ENCODE data around the gene MISP. TPM values are rescaled to one million over a fixed set of nuclear protein-coding genes. Genes with fewer than 3 reads are reported as not detected.

MISP gene
- total and polyA plus RNA-seq, 9 of the 15 experiments (the other 6 are each of a cell fraction or from before 2014, with no cell fraction given), result 0.04 to 0.29 (median 0.05) TPM; not detected in 5

DNA sequence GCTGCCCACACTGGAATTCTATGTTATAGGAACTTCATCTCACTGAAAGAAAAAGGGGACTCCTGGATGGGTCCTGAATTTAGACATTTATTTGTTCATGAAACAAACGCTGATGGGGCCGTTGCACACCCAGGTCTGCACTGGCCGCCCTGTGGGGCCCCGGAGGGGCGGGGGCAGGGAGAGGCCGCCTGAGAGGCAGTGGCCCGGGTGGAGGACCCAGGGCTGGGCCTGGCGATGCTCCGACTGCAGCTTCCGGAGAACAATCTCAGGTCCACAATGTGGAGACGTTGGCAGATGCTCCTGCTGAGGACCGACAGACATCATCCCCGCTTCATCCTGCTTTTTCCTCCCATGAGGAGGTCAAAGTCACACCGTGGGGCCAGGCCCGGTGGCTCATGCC is 30.0 kb downstream of the MISP start (continued):
- TF ChIP-seq RBM22 (IDR thresholded peaks at IDR 0.05; ENCODE audit: low read depth, low read length, poor library complexity, severe bottlenecking) (no peak), ZNF408 (CRISPR knock-in tag; IDR thresholded peaks at IDR 0.05; ENCODE audit: low read depth) (no peak), TRIM24 (IDR thresholded peaks at IDR 0.05) (no peak), ZNF551 (CRISPR knock-in tag; IDR thresholded peaks at IDR 0.05) (no peak), ZNF232 (CRISPR knock-in tag; IDR thresholded peaks at IDR 0.05) (no peak)

- no peak for ATAC-seq
- no peak overlapping the region for H3K4me3 ChIP-seq
- CTCF ChIA-PET (ENCODE audit: low intra/inter-chr PET ratio), result no interaction called here
- no peak overlapping the region for H3K27ac ChIP-seq (ENCODE audit: extremely low read depth, low read depth, low read length)
- in situ Hi-C loops (cut with MboI), result no loop called here
- FAIRE-seq, result no peak
- no peaks in the 10 kb centered on the region for H3K27me3 ChIP-seq (ENCODE audit: control insufficient read depth in 2 of 2, insufficient read depth in 2 of 2, low read length in 2 of 2)
- no peaks in the 10 kb centered on the region for H4K20me1 ChIP-seq (replicated peaks; ENCODE audit: control insufficient read depth, insufficient read depth, low read length)
- no peak overlapping the region for H3K4me2 ChIP-seq (ENCODE audit: insufficient read depth, low read length)
- H3K36me3 ChIP-seq (ENCODE audit: control insufficient read depth, insufficient read depth, low read length), result no peaks in the 10 kb centered on the region
- H3K9ac ChIP-seq (ENCODE audit: insufficient read depth in 1 of 2, low read depth in 2 of 2, low read length in 2 of 2), result peak overlapping the region in 1 of 2 experiments; percentile 58; a peak in 2 of 4 replicates
- H2AFZ ChIP-seq (ENCODE audit: low read depth, low read length), result no peak overlapping the region
- no peaks in the 10 kb centered on the region for H3K9me1 ChIP-seq (ENCODE audit: control insufficient read depth, insufficient read depth, low read length)
- peaks cover 0 to 29% of the 10 kb centered on the region in 2 experiments; a peak in 2 of 5 replicates for H3K4me1 ChIP-seq (replicated peaks in 1 of 2; ENCODE audit: control insufficient read depth in 2 of 2, insufficient read depth in 2 of 2, low read length in 2 of 2)
- no peaks in the 10 kb centered on the region for H3K9me3 ChIP-seq (replicated peaks; ENCODE audit: control insufficient read depth, insufficient read depth, low read depth, low read length)
- POLR2A ChIA-PET, result interaction anchor here (0.7 to 1.0 kb wide), 3 partner anchors 8 to 15 kb away, joined by 3 to 5 read pairs (median 4); partner anchors contain the start of gene PTBP1
- no peak for DNase-seq (ENCODE audit: extremely low read depth in 1 of 4, low spot score in 3 of 4)
- 81% methylated on average over 13 of the region's 19 CpGs for WGBS (ENCODE audit: insufficient coverage, low coverage, missing lambda C conversion rate)
- BruUV-seq (replicated peaks), result no TSS peak
- no peaks in the 10 kb centered on the region for H3K79me2 ChIP-seq (ENCODE audit: control insufficient read depth, insufficient read depth, low read length)
- TF ChIP-seq, protein P1, sequence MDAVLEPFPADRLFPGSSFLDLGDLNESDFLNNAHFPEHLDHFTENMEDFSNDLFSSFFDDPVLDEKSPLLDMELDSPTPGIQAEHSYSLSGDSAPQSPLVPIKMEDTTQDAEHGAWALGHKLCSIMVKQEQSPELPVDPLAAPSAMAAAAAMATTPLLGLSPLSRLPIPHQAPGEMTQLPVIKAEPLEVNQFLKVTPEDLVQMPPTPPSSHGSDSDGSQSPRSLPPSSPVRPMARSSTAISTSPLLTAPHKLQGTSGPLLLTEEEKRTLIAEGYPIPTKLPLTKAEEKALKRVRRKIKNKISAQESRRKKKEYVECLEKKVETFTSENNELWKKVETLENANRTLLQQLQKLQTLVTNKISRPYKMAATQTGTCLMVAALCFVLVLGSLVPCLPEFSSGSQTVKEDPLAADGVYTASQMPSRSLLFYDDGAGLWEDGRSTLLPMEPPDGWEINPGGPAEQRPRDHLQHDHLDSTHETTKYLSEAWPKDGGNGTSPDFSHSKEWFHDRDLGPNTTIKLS (IDR thresholded peaks at IDR 0.05; ENCODE audit: borderline replicate concordance, low read depth), result no peak
- intact Hi-C loops (cut with micrococcal nuclease), result no loop called here
Measured at GRCh38 chr19:781800-782184, 30.9 kb downstream of the MISP start.
